ENCODE data around the gene AOPEP.

The AOPEP gene

GRCh38 chr9:94869415-94869843 is 142.9 kb downstream of the AOPEP start:
- H2AFZ ChIP-seq (ENCODE audit: low read length) = no peak overlapping the region
- H3K9me3 ChIP-seq (ENCODE audit: insufficient read depth, low read depth, low read length) = no peaks in the 10 kb centered on the region
- H4K20me1 ChIP-seq (ENCODE audit: insufficient read depth, low read length, poor library complexity, severe bottlenecking) = peaks cover 5% of the 10 kb centered on the region
- no peak overlapping the region for H3K4me3 ChIP-seq (ENCODE audit: low read length, poor library complexity, severe bottlenecking)
- TF ChIP-seq EZH2phosphoT487 (IDR thresholded peaks at IDR 0.05; ENCODE audit: borderline replicate concordance) (no peak), CTCF (conservative IDR thresholded peaks at IDR 0.05; ENCODE audit: low read length) (no peak)
- no peaks in the 10 kb centered on the region for H3K9me2 ChIP-seq (replicated peaks; ENCODE audit: low read depth, low read length)
- no peaks in the 10 kb centered on the region for H3K79me2 ChIP-seq (ENCODE audit: insufficient read depth, low read length)
- H3F3A ChIP-seq (ENCODE audit: low read depth) = no peaks in the 10 kb centered on the region
- H3K4me1 ChIP-seq (ENCODE audit: insufficient read depth, low read length, poor library complexity, severe bottlenecking) = peaks cover 22% of the 10 kb centered on the region
- no peaks in the 10 kb centered on the region for H3K36me3 ChIP-seq (ENCODE audit: insufficient read depth, low read length)
- no peak overlapping the region for H3K9ac ChIP-seq (ENCODE audit: low read depth, low read length, poor library complexity, severe bottlenecking)
- H3K27me3 ChIP-seq (ENCODE audit: insufficient read depth, low read length, poor library complexity, severe bottlenecking) = peaks cover 15% of the 10 kb centered on the region
- H3K4me2 ChIP-seq (ENCODE audit: low read depth, low read length, poor library complexity, severe bottlenecking) = no peak overlapping the region

GRCh38 chr9:94870465-94870792 is 143.9 kb downstream of the AOPEP start:
- Histone ChIP-seq H3K79me2 (ENCODE audit: insufficient read depth, low read length) (no peaks in the 10 kb centered on the region), H3F3A (ENCODE audit: low read depth) (no peaks in the 10 kb centered on the region), H2AFZ (ENCODE audit: low read length) (no peak overlapping the region), H3K4me2 (ENCODE audit: low read depth, low read length, poor library complexity, severe bottlenecking) (peak overlapping the region; percentile 46), H3K4me3 (ENCODE audit: low read length, poor library complexity, severe bottlenecking) (no peak overlapping the region), H3K36me3 (ENCODE audit: insufficient read depth, low read length) (no peaks in the 10 kb centered on the region), H3K9me2 (replicated peaks; ENCODE audit: low read depth, low read length) (no peaks in the 10 kb centered on the region), H3K27me3 (ENCODE audit: insufficient read depth, low read length, poor library complexity, severe bottlenecking) (peaks cover 15% of the 10 kb centered on the region), H4K20me1 (ENCODE audit: insufficient read depth, low read length, poor library complexity, severe bottlenecking) (peaks cover 5% of the 10 kb centered on the region), H3K9me3 (ENCODE audit: insufficient read depth, low read depth, low read length) (no peaks in the 10 kb centered on the region), H3K4me1 (ENCODE audit: insufficient read depth, low read length, poor library complexity, severe bottlenecking) (peaks cover 15% of the 10 kb centered on the region), H3K9ac (ENCODE audit: low read depth, low read length, poor library complexity, severe bottlenecking) (no peak overlapping the region)
- TF ChIP-seq EZH2phosphoT487 (IDR thresholded peaks at IDR 0.05; ENCODE audit: borderline replicate concordance) (no peak), CTCF (conservative IDR thresholded peaks at IDR 0.05; ENCODE audit: low read length) (no peak)

GRCh38 chr9:94870793-94871558 is 144.5 kb downstream of the AOPEP start:
- Histone ChIP-seq H3K4me3 (ENCODE audit: low read length, poor library complexity, severe bottlenecking) (peak overlapping the region; percentile 21), H3K79me2 (ENCODE audit: insufficient read depth, low read length) (no peaks in the 10 kb centered on the region), H4K20me1 (ENCODE audit: insufficient read depth, low read length, poor library complexity, severe bottlenecking) (peaks cover 5% of the 10 kb centered on the region), H3K27me3 (ENCODE audit: insufficient read depth, low read length, poor library complexity, severe bottlenecking) (peaks cover 15% of the 10 kb centered on the region), H3K4me2 (ENCODE audit: low read depth, low read length, poor library complexity, severe bottlenecking) (peak overlapping the region; percentile 46), H3K9me3 (ENCODE audit: insufficient read depth, low read depth, low read length) (no peaks in the 10 kb centered on the region), H3F3A (ENCODE audit: low read depth) (no peaks in the 10 kb centered on the region), H3K36me3 (ENCODE audit: insufficient read depth, low read length) (no peaks in the 10 kb centered on the region), H3K9ac (ENCODE audit: low read depth, low read length, poor library complexity, severe bottlenecking) (no peak overlapping the region), H3K9me2 (replicated peaks; ENCODE audit: low read depth, low read length) (no peaks in the 10 kb centered on the region), H2AFZ (ENCODE audit: low read length) (no peak overlapping the region), H3K4me1 (ENCODE audit: insufficient read depth, low read length, poor library complexity, severe bottlenecking) (peaks cover 15% of the 10 kb centered on the region)
- TF ChIP-seq EZH2phosphoT487 (IDR thresholded peaks at IDR 0.05; ENCODE audit: borderline replicate concordance) = peak; percentile 52
- no peak for TF ChIP-seq CTCF (conservative IDR thresholded peaks at IDR 0.05; ENCODE audit: low read length)
